Fibroblast of lung (primary cell): ENCODE data around the gene CDHR2.

Source experiments
- EZH2 ChIP-seq: IDR thresholded peaks from 2 replicates; pipeline ENCODE4 v1.5.1; 2012; ENCODE audit warnings: low read length, control low read depth, mild to moderate bottlenecking; ENCODE audit errors: missing control alignments
- TF ChIP-seq, protein P1 (sequence below), 2 donors: IDR thresholded peaks in 1 of 2; conservative IDR thresholded peaks in 1 of 2; 1 replicate in 1 of 2; 2 replicates in 1 of 2; pipeline ENCODE4 v1.5.1; 2011 to 2012; ENCODE audit warnings: low read length in 2 of 2, control low read depth in 1 of 2, inconsistent platforms in 1 of 2, low read depth in 1 of 2, mild to moderate bottlenecking in 1 of 2

- TF ChIP-seq EZH2, result no peak
- TF ChIP-seq, protein P1, sequence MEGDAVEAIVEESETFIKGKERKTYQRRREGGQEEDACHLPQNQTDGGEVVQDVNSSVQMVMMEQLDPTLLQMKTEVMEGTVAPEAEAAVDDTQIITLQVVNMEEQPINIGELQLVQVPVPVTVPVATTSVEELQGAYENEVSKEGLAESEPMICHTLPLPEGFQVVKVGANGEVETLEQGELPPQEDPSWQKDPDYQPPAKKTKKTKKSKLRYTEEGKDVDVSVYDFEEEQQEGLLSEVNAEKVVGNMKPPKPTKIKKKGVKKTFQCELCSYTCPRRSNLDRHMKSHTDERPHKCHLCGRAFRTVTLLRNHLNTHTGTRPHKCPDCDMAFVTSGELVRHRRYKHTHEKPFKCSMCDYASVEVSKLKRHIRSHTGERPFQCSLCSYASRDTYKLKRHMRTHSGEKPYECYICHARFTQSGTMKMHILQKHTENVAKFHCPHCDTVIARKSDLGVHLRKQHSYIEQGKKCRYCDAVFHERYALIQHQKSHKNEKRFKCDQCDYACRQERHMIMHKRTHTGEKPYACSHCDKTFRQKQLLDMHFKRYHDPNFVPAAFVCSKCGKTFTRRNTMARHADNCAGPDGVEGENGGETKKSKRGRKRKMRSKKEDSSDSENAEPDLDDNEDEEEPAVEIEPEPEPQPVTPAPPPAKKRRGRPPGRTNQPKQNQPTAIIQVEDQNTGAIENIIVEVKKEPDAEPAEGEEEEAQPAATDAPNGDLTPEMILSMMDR (conservative IDR thresholded peaks at IDR 0.05 in 1 of 2, IDR thresholded peaks at IDR 0.05 in 1 of 2; ENCODE audit: low read depth in 1 of 2, low read length in 2 of 2), result no peak
Measured at GRCh38 chr5:176535101-176535663, 14.0 kb upstream of the CDHR2 start.
